ENCODE results near the gene LRSAM1. TPM values are rescaled to one million over a fixed set of nuclear protein-coding genes. Genes with fewer than 3 reads are reported as not detected.

The LRSAM1 gene
- total RNA-seq, 1 donor from 2014 or later = 20.6 TPM

DNA sequence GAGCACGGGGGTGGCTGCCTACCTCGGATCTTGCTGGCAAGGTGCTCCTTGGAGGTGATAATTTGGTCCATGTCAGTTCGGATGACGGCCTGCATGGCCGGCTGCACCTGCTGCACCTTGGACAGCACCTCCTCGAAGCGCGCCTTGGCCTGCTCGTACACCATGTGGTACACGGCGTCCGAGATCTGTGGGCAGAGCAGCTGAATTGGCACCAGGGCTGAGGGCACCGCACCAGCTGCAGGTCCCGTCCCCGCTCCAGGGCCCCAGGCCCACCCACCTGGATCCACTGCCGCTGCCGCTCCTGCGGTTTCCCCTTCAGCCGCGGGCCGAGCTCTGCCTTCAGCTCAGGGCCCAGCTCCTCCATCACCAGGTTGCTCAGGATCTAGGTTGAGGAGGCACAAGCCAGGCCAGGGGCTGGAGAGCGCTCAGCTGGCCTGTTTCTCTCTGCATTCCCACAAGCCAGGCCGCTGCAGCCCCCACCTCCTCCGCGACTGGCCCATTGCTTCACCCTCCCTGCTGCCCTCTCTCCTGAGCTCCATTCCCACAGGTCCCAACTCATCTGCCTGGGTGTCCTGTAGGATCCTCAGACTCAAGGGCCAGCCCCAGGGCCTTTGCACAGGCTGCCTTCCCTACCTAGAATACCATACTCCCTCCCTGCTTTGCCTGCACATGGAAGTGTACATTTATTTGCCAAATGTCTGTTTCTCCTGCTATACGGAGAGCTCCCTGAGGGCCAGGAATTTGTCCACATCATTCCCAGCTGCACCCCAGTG lies 65.7 kb downstream of the LRSAM1 start:
- no peak for DNase-seq (ENCODE audit: extremely low spot score, unreplicated experiment)
- no peaks in the 10 kb centered on the region for H3K9me3 Mint-ChIP-seq
- H3K27ac Mint-ChIP-seq = no peak overlapping the region
- TF ChIP-seq, protein P1, sequence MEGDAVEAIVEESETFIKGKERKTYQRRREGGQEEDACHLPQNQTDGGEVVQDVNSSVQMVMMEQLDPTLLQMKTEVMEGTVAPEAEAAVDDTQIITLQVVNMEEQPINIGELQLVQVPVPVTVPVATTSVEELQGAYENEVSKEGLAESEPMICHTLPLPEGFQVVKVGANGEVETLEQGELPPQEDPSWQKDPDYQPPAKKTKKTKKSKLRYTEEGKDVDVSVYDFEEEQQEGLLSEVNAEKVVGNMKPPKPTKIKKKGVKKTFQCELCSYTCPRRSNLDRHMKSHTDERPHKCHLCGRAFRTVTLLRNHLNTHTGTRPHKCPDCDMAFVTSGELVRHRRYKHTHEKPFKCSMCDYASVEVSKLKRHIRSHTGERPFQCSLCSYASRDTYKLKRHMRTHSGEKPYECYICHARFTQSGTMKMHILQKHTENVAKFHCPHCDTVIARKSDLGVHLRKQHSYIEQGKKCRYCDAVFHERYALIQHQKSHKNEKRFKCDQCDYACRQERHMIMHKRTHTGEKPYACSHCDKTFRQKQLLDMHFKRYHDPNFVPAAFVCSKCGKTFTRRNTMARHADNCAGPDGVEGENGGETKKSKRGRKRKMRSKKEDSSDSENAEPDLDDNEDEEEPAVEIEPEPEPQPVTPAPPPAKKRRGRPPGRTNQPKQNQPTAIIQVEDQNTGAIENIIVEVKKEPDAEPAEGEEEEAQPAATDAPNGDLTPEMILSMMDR (conservative IDR thresholded peaks at IDR 0.05) = no peak
- H3K4me3 Mint-ChIP-seq = no peak overlapping the region
- peaks cover 24% of the 10 kb centered on the region for H3K36me3 Mint-ChIP-seq
- no peaks in the 10 kb centered on the region for H3K27me3 Mint-ChIP-seq
- H3K4me1 Mint-ChIP-seq (ENCODE audit: unreplicated experiment) = peaks cover 10% of the 10 kb centered on the region

DNA sequence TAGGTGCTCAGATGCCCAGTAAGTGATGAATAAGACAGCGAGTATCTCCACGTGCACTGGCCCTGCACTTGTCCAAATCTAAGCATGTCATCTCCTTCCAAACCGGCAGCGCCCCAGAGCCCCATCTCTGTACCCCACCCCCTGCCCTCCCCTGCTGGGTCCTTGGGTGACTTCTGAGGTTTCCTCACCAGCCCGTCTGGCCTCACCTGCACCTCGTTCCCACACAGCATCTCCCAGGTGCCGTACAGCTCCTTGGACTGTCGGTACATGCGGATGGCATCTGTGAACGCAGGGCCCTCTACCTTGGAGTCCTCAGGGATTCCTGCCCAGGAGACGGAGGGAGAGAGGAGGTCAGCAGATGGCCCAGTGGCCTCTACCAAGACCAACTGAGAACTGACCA lies 66.3 kb downstream of the LRSAM1 start:
- peak overlapping the region; percentile 41 for H3K27ac Mint-ChIP-seq
- peaks cover 25% of the 10 kb centered on the region for H3K36me3 Mint-ChIP-seq
- TF ChIP-seq, protein P1 (conservative IDR thresholded peaks at IDR 0.05) = no peak
- H3K27me3 Mint-ChIP-seq = no peaks in the 10 kb centered on the region
- H3K4me1 Mint-ChIP-seq (ENCODE audit: unreplicated experiment) = peaks cover 10% of the 10 kb centered on the region
- DNase-seq (ENCODE audit: extremely low spot score, unreplicated experiment) = no peak
- H3K9me3 Mint-ChIP-seq = no peaks in the 10 kb centered on the region
- H3K4me3 Mint-ChIP-seq = no peak overlapping the region

DNA sequence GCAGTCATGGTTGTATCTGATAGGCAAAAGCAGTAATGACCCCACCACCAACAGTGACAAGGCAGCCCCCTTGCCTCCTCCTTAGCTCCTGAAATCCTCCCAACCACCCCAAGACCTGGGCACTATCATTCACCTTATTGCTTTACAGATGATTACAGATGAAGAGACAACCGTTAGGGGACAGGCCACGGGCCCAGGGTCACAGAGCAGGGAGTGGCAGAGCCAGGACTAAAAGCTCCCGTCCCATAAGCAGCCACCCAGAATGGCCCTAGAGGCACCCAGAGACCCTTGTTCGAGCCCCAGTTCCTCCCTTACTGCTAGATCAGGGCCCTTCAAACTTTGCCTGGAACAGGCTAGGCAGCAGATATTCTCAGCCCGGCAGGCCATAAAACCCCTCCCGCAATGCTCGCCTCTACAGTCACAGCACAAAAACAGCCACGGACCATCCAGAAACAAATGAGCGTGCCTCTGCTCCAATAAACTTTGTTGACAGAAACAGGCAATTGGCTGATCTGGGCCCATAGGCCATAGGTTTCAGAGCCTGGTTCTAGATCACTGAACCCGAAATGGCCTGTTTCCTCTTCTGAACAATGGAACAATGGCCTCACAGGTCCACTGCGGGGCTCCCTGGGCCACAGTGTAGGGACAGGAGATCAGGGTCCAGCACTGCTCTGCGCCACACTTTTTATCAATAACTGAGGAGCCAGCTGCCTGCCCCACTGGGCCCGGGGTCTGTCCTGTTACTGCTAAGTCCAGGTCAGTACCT lies 67.0 kb downstream of the LRSAM1 start:
- Mint-ChIP-seq H3K27me3 (no peaks in the 10 kb centered on the region), H3K9me3 (no peaks in the 10 kb centered on the region), H3K27ac (peak overlapping the region; percentile 41), H3K4me1 (ENCODE audit: unreplicated experiment) (peaks cover 10% of the 10 kb centered on the region), H3K36me3 (peaks cover 25% of the 10 kb centered on the region), H3K4me3 (no peak overlapping the region)
- TF ChIP-seq, protein P1 (conservative IDR thresholded peaks at IDR 0.05) = no peak
- no peak for DNase-seq (ENCODE audit: extremely low spot score, unreplicated experiment)

DNA sequence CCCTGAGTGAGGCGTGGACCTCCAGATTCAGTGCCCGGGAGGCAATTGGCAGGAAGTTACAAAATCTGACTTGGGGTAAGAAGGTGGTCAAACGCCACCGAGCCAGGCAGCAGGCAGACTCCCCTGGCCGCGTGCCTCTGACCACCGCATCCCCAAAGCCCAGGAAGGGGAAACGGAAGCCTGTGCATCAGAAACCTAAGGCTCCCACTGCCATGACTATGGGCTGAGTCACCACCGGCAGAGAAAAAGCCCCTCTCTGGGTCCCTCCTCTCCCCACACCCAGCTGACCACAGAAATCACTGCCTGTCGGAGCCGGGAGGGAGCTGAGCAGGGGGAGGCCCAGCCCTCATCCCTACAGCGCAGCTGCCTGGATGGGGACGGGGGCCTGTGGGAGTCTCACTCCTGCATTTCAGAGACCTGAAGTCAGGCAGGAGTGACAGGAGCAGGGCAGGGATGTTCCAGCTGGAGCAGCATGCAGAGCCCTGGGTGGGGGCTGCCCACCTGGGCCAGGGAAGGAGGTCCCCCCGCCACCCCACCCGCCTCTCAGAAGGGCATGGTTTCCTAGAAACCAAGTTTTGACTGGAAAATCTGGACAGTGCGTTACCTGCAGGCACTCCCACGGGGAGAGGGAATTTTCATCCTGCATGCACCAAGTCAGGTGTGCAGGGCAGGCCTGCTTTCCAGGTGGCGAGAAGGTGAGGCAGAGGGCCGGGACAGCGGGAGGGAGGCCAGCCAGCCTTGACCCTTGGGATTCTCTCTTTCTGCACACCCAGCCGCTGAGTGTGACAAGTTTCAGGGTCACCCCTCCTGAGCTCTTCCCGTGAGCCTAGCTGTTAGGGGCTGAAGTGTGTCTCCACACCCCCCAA lies 68.2 kb downstream of the LRSAM1 start:
- no peak for DNase-seq (ENCODE audit: extremely low spot score, unreplicated experiment)
- H3K36me3 Mint-ChIP-seq = peaks cover 27% of the 10 kb centered on the region
- H3K4me1 Mint-ChIP-seq (ENCODE audit: unreplicated experiment) = peaks cover 10% of the 10 kb centered on the region
- no peak overlapping the region for H3K4me3 Mint-ChIP-seq
- H3K9me3 Mint-ChIP-seq = no peaks in the 10 kb centered on the region
- TF ChIP-seq, protein P1 (conservative IDR thresholded peaks at IDR 0.05) = no peak
- H3K27me3 Mint-ChIP-seq = no peaks in the 10 kb centered on the region
- peak overlapping the region; percentile 87 for H3K27ac Mint-ChIP-seq

All from type B pancreatic cell (in vitro differentiated cells).